Epidermal melanocyte (primary cell): ENCODE results near the gene AQP12A.
"Not testable (repeated sequence)": the region's sequence is repeated elsewhere in the genome, so short reads cannot be mapped to it uniquely, and the experiment has no call there.

ENCODE experiments used
- DNase-seq: peaks from one replicate; pipeline ENCODE4 v3.0.0; 2011; ENCODE audit warnings: low spot score; ENCODE audit not compliant: insufficient read length

The AQP12A gene

DNA sequence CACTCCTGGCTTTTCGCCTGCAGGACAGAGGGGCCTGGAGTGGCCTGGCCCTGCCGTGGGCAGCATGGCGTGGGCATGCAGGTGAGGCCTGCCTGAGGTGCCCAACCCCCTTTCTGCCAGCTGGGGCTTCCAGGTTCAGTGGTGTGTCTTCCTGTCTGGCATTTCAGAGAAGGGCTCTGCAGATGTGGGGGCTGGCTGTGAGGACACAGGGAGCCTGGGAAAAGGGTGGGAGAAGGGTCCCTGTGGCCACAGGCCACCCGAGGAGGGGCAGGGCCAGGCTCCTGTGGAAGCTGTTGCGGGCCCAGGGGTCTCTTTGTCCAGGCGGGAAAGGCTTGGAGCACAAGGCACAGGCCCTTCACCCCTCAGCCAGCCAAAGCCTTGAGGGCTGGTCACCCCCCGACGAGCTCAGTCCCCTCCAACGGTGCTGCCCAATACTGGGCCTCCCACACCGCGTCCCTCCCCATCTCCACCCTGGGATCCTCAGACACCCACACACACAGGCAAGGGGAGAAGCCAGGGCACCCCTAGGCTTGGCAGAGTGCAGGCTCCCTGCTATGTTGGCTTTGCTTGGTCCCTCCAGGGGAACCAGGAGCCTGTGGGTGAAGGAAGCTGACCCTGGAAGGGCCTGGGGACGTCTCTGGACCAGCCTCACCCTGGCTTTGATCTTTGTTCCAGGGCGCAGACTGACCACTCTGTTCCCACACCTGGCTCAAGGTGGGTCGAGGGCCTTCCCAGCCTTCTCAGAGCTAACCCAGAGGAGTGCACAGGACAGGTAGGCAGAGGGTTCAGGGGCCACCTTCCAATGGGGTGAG is 3.7 kb upstream of the AQP12A start:
- no peak for DNase-seq

DNA sequence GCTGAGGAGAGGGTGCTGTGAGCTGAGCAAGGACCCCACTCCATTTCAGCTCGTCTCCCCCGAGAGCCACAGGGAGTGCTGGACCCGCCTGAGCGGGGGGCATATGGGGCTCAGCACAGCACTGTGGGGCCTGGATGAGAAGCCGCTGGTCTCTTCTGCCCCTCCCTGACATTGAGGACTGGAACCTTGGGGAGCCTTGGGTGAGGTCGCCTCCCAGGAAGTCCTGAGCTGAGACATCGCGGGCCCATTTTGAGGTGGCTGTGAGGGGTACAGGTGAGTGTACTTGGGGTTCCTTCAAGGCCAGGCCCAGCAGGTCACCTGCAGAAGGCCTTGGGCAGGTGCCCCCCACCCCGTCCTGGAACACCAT is 3.1 kb upstream of the AQP12A start:
- no peak for DNase-seq

DNA sequence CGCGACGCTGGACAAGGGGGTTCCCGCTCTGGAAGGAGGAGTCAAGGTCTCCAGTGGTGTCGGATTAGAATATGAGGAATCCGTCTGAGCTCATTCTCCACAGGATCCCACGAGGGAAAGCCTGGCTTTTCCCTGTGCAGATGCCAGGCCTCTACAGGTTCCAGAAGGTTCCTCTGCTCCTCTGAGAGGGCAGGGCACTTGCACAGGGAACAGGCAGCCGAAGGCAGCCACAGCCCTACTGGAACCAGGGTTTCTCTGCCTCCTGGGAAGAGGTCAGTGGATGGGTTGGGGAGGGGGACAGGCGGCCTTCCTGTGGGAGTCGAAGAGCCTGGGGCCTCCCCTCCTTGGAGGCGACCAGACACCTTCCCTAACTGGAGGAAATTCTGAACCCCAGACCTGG is 1.7 kb upstream of the AQP12A start:
- DNase-seq = no peak

DNA sequence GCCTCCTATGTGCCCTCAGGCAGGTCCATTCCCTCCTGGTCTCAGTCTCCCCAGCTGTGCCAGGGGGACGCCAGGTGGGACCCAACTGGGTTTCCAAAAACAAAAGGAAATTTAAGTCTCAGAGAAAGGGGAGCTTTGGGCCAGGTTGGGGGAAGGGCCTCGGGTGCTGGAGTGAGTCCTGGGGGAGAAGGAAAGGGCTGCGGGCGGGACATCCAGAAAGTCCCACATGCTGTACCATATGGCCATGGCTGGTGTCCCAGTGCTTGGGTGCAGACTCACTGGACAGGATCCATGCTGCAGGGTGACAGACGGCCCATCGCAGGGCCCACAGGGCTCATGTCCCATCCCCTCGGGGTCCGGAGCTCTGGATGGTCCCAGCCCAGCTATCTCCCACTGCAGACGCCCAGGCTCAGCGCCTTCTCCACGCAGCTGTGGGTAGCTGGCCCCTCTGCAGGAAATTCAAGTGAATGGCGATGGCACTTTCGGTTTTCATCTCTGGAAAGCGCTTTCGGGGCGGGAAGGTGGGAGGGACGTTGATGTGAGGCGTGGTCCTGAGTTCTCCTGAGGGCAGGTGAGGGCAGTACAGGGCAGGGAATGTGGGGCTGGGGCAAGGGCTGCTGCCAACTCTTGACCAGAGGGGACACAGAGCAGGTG is 1.1 kb upstream of the AQP12A start:
- DNase-seq = not testable (repeated sequence)

DNA sequence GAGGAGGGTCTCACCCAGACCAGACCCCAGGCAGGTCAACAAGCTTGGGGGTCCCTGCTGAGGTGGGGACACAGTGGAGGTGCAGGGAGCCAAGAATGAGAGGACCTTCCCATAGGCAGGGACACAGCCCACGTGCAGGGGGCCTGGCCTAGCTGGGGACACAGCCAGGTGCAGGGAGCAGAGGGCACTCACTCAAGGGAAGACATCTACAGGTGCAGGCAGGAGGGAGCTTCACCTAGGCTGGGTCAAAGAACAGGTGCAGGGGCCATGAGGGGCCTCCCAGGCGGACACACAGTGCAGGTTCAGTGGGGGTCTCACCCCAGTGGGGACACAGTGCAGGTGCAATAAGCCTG is 615 bp upstream of the AQP12A start:
- DNase-seq = not testable (repeated sequence)

DNA sequence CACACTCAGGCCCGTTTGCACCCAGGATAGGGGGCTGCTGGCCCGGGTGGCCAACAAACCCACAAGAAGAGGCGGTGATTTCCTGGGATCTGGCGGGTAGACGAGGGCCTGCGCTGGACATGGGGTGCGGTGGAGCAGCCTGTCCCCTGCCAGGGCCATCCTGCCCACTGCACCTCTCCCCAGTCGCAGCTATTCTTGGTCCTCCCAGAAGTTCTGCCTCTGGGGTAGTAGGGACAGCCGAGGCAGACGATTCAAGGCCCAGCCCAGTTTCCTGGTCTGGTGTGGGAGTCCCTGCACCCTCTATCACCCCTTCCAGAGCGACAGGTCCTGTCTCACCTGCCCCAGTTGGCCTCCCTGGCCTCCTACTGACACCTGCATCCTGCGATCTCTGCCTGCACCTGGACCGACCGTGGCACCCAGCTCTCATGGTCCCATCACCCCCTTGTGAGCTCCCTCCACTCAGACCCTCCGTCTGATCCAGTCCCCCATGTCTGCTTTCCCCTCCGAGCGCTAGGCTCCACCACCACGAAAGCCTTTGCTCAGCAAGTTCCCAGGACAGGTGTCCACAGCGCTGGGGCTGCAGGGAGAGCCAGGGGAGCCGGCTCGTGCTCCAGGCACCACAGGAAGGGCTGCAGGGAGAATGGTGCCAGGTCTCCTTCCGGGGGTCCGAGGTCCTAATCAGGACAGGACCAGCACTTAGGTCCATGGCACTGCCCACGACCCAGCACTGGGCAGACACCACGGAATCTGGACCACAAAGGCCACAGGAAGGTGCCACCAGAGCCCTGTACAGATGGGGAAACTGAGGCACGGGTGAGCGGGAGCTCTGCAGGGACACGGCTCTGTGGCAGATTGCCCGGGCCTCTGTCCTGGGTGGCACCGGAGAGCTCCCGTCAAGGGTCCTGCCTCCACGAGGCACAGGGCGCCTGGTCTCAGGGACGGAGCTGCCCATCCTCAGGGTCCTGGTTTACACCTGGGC is 1.2 kb downstream of the AQP12A start:
- not testable (repeated sequence) for DNase-seq

DNA sequence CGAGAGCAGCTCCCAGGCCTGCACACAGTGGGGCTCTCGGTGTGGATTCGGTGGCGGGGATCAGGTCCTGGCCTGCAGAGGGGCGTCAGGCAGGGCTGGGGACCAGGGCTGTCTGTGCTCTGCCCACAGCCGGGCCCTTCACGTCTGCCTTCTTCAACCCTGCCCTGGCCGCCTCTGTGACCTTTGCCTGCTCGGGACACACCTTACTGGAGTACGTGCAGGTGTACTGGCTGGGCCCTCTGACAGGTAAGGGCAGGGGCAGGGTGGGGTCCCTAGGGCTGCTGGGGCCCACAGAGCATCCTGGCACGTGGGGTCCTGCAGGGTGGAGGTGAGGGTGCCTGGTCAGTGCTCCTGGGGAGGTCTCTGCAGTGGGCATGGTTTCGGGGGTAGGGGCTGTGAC is 2.6 kb downstream of the AQP12A start:
- not testable (repeated sequence) for DNase-seq

DNA sequence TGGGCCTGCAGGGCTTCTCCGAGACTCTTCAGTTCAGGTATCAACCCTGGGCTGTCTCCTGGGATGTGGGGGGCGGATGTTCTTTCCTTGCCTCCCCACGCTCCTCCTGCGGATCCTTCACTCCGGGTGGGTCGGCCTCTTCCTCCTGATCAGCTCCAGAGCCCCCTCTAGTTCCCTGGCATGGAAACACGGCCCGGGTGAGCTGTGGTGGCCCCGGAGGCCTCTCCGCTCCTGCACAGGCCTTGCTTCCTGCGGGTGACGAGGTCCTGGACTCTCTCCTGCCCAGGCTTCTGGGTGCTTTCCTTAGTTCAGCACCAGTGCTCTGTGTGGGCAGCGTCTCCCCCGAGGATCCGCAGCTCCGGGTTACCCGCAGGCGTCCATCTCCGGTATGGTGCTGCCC is 3.9 kb downstream of the AQP12A start:
- DNase-seq = not testable (repeated sequence)

DNA sequence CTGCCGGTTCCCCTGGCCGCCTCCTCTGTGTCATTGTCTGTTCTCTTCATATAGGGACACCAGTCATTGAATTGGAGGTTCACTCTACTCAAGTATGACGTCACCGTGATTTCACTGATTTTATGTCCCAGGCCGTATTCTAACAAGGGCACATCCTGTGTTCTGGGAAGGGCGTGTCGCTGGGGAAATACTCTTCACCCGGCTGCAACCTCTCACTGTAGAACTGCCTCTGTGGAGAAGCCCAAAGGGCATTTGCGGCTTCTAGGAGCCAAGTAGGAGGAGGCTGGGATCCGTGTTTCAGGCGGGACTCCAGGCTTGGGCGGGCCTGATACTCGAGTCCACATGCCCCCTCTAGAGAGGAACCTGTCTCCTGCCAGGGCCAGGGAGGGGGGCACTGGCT is 4.8 kb downstream of the AQP12A start:
- DNase-seq = not testable (repeated sequence)

DNA sequence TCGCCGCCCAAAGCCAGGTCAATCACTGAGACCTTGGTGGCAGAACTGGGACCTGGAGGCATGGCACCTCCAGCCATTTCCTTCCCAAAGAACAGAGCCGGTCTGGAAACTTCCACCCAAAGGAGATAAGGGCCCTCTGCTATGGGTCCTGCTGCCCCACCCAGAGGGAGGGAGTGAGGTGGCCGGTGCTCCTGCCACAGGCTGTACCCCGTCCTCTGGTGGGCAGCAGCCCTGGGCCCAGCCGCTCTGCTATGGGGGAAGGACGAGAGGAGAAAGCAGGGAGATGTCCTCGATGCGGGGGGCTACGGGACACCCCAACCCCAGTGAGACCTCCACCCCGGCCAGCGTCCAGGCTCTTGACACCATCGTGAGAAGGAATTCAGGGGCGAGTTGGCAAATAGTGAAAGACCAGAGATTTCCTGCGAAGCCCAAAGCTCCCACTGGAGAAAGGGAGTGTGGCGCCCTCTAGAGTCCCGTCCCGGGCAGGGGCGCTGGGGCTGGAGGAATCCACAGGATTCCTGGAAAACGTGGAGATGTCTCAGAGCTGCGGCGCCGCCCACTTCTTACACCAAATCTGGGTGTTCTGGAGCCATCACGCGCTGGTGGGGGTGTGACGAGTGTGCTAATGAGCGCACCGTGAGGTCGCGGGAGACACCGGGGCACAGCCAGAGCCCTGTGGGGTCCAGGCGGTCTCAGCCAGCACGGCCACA is 7.3 kb downstream of the AQP12A start:
- DNase-seq = not testable (repeated sequence)

DNA sequence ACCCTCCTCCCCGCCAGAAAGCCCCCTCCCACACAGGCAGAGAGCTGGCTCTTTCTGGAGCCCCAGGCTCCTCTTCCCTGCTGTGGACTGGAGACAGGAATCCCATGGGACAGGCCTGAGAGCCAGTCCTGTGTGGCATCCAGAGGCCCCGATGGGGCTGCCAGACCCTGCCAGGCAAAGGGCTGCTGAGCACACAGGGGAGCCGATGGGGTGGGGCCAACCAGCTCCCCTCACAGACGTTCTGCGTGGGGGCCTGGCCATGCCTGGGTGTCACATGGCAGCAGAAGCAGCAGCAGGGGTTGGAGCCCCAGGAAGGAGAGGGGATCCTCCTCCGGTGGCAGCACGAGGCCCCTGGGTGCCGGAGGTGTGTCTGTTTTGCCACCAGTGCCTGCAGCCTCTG is 8.2 kb downstream of the AQP12A start:
- not testable (repeated sequence) for DNase-seq

DNA sequence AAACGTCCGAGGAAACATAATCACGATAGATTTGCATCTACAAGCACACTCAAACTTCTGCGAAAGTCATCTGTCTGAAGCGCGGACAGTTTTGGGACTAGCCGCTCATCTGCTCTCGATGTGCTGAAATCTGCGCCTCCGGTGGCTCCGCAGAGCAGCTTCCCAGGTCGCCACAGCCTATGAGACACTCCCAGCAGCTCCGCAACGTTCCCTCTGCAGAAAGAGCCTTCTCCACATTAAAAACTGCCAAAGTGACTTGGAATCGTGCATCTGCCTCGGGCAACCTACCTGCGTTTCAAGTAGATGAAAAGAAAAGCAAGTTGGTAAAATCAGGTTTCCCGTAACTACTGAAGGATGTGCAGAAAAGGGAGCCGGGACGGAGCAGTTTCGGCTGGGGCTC is 8.9 kb downstream of the AQP12A start:
- DNase-seq = not testable (repeated sequence)

DNA sequence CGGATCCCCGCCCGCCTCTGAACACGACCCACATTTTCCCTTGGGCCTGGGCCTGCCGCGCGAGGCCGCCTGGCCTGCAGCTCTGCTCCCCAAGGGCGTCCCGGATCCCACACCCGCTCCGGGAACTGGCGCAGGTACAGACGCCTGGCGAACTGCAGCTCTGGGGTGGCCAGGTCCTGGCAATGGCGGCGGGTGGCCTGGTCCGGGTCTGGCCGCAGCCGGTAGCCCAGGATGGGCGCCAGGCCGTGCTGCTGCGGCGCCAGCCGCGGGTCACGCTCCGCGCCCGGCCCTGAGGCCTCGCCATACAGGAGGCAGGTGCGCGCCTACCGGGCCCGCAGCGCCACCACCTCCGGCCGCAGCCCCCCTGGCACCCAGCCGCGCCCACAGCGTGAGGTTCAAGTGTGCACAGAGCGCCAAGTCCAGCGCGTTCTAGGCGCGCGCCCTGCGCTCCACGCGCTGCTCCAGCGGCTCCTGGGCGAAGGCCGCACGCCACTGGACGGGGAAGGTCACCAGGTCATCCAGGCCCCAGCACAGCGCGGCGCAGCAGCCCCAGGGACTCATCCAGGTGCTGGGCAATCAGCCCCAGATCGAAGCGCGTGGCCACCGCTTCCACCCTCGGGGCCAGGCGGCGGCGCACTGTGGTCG is 9.5 kb downstream of the AQP12A start:
- no peak for DNase-seq

DNA sequence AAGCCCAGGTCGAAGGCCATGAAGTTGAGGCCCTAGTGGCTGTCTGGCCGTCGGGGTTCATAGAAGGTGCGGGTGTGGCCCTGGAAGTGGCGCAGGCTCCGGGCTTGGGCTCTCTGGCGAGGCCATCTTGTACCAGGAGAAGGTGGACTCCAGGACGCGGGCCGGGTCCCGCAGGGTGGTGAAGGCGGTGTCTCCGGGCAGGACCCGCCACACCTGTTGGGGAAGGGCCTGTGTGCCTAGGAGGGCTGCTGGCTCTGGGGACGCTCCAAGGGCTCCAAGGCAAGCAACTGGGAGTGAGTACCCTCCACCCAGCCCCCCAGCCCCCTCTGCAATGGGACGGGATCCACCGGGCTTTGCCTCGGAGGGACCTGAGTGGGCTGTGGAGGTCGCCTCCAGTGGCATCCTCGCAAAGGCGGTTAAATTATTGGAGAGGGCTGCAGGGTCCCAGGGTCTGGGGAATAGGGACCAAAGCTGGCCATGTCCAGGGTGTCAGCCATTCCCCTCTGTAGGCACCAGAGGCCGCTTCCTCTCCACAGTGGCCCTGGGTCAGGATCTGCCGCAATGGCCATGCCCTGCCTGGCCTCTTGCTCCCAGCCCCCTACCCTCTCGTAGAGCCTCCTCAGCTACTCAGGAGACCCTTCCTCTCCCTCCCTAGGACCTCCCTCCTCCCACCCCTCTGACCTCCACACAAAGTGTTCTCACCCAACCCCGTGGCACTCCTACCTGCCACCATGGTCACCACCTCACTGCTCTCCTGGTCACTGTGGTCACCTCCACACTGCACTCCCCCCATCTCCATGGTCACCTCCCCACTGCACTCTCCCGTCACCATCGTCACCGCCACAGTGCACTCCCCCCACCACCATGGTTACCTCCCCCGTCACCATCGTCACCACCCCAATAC is 10.3 kb downstream of the AQP12A start:
- no peak for DNase-seq

DNA sequence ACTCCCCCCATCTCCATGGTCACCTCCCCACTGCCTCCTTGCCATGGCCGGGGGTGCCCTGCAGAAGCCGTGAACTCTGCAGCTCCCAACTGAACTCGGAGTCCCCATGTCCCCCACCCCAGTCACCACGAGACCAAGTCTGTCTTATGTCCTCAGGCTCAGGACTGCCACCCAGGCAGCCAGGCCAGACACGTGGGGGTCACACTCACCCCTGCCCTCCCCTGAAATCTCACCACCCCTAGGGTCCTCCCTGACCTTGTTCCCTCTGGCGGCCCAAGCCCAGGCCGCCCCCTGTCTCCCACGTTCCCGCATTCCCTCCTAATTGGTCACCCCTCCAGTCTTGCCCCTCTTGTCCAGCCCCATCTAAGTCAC is 11.0 kb downstream of the AQP12A start:
- DNase-seq = no peak

DNA sequence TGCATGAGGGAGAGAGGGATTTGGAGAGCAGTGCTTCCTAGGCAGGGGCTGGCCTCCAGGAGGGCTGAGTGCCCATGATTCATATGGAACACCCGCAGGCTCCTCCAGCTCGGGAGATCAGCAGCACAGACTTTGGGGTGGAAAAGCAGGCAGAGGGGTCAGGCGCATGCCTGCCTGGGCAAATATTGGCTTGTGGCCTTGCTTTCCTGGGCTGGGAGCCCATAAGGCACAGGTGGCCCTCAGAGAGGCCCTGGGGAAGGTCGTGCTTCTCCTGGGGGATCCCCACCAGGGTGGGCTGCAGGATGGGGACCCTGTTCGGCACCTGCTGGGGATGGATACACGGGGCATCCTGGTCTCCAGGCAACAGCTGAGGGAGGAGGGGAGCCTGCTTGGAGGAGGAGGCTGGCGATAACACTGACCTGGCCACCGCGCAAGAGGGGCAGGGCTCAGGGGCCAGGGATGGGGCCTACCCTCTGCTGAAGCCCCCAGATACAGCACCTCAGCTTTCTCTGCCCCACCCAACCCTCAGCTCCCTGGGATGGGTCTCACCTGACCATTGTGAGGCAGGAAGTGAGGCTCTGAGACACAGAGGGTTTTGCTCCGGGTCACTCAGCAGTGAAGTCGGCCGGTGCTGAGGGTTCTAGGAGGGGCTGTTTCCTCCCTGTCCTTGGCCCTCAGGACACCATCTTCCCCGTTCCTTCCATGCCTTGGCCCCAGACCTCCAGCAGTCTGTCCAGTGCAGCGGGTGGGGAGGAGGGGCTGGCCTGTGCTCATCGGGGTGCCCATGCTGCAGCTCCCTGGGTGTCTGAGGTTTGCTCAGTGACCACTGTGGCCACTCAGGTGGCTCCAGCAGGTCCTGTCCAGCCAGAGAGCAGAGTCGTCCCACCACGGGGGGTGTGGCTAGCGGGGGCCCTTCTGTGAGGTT is 12.0 kb downstream of the AQP12A start:
- DNase-seq = no peak

DNA sequence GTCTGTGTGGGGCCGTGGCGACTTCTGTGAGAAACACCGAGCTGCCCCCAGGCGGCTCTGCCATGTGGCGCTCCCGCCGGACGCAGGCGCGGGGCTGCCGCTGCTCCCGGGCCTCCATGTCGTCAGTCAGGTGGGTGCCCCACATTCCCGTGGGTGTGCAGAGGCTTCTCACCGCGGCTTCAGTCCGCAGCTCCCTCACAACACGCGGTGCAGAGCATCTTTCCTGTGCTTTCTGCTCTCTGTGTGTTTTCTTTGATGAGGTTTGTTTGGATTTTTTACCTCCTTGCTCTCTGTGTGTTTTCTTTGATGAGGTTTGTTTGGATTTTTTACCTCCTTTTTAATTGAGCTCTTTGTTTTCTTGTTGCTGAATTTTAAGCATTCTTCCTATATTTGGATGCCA is 13.0 kb downstream of the AQP12A start:
- no peak for DNase-seq

DNA sequence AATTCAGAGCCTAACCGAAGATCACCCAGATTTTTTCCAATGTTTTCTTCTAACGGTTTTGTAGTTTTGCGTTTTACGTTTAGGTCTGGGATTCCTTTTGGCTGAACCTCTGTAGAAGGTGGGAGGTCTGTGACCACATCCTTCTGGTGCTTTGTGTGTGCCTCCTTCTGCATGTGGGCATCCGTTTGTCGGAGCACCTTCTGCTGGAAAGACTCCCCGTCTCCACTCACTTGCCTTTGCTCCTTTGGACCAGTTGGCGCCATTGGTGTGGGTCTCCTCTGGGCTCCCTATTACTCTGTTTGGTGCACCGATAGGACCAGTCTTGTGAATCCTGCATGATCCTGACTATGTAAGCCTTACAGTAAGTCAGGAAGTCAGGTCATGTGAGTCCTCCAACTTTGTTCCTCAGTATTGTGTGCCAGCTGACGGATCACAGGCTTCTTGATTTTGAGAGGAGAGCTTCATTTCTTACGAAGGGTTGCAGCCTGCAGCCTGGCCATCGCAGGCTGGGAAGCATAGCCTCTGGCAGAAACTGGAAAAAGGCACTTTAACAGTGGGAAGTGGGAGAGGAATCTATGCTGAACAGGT is 13.6 kb downstream of the AQP12A start:
- DNase-seq = no peak
